Cerebellar nuclear complex (tissue), 1 donor: ENCODE data around the gene DDX1.

Source experiments
- DNase-seq, 2 experiments: peaks; one replicate each; lab custom pipeline; 2025; lab: John Stamatoyannopoulos, UW

Gene DDX1

DNA sequence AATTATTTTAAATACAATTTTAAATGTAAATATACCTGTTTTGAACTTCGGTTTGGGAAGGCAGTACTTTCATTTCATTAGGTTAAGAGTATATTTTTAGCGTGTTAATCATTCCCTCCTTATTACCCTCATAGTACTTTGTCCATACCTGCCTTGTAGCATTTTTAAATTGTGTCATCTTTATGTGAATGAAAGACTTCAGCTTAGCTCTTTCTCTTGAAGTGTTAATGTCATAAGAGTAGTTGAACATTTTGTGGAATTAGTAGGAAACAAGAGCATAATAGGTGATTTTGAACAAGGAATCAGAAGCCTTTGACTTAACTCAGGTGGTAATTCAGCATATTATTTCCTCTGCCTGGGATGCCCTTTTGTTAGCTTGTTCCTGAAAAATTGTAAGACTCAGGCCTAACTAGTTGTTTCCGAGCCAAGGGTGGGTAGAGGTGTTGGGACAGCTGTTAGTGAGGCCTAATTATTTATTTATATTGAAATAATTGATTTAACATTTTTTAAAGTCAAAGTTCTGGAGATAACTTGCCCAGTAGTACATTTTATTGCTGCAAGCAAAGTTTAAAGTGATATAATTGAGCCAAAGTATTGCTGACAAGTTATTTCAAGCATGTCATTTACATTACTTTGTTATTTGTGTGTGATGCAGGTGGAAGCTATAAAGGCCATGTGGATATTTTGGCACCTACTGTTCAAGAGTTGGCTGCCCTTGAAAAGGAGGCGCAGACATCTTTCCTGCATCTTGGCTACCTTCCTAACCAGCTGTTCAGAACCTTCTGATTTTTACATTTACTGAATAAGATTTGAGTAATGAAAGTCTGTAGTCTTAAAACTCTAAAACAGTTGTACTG is 38.7 kb downstream of the DDX1 start:
- DNase-seq = no peak

DNA sequence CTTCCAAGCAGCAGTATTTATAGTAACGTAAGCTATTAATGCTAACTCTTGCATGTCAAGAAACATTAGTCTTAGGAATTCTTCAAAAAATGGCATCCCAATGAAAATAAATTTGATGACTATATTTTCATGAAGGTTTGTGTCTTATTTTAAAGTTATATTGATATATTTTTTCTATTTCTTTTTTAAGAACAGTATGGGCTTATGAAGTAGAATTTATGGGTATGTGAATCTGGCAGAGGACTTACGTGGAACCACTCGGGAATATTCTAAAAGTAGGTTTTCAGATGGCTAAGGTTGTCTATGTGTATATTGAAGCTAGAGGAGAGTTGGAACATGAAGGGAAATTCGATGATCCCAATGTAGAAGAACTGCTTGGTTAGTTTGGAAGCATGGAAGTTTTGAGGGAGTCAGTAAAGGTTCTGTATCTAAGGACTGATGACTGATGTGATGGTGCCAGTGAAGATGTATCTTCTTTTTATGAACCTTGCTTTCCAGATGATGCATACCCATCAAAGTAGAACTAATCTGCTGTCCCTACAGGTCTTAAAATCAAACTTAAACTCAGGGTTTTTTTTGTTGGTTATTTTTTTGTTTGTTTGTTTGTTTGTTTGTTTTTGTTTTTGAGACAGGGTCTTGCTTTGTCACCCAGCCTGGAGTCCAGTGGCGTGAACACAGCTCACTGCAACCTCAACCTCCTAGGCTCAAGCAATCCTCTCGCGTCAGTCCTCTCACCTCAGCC is 39.5 kb downstream of the DDX1 start:
- DNase-seq = no peak

DNA sequence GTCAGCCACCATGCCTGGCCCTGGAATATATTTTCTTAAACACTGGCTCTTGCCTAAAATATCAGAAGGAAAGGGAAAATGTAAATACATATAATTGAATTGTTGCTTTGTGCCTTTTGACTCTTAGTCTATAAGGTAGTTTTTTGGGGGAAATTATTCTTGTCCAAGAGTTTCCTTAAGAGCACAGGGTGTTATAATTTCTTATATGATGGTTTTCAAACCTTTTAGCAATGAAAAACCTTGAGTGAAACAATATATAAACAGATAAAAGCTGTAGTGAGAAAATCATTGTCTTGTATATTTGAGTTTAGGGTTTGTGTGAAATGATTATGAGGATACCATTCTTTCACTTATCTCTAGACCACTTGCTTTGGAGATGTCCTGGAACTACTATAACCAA is 40.2 kb downstream of the DDX1 start:
- DNase-seq = no peak

DNA sequence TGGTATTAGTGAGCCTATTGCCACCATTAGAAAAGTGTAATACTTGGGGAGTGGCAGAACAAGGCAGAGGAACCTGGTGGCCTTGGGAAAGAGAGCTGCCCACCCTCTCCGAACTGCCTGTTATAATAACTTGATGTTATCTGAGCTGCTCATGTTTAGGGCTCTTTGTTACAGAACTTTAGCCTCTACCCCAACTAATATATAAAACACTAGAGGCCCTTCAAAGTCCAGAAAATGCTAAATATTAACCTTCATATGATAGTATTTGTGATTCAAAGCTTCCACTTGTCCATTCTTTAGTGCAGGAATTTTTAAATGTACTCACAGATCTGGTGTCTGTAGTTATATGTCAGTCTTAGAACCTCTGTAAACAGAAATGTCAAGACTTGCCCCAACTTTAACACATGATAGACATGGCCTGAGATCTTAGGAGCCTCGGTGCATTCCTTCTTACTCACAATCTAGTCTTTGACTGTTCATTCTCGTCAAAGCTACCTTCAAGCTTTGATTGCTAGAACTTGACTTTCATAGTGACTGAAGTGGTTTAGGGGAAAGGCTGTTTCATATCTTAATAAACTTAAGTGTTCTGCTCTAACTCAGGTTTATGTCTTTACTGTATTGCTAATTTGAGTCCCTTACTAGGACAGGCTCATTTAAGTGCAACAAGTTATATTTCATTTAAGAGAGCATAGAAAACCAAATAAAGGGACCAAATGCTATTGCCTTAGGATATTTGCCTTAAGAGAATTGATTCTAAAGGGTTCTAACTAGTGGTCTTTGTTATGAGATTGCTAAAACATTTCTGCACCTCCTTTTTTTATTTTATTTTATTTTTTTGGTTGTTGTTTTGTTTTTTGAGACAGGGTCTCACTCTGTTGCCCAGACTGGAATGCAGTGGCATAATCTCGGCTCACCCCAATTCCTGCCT is 41.6 kb downstream of the DDX1 start:
- DNase-seq = no peak

DNA sequence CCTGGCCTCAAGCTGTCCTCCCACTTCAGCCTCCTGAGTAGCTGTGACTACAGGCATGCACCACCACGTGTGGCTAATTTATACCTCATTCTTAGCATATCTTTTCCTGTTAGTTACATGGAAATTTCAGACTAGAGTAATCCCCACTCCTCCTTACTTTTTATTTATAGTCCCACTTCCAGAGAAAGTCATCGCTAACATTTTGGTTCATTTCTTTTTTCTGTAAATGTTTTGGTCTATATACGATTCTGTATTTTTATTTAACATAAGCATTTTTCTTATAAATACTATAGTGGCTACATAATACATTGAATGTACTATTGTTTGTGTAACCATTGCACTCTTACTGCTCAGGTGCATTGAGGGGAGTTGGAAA is 42.3 kb downstream of the DDX1 start:
- DNase-seq = no peak

DNA sequence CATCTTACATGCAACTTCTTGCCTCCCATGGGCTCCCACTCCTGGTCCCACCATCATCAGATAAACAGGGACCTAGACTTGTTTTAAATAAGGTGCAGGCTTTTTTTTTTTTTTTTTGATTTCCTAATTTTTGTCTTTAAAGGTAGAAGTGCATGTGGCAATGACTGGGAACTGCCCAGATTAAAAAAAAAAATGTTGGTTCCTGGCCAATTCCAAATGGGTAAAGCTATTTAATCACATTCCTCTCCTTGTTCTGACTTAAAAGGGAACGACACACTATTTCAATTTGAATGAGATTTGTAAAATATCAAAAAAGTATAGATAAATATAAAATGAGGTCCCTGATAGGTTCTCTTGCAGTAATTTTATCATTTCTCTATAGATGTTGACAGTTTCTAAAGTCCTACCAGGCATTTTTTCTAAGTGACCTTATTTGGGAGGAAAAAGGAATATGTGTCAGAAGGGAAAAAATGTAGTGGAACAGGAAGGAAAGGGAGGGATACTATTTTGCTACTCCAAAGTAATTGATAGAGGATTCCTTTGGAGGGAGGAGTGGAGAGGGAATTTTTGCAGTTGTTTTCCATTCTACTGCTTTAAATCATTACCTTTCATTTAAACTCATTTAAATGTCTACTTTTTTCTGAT is 43.3 kb downstream of the DDX1 start:
- no peak for DNase-seq

DNA sequence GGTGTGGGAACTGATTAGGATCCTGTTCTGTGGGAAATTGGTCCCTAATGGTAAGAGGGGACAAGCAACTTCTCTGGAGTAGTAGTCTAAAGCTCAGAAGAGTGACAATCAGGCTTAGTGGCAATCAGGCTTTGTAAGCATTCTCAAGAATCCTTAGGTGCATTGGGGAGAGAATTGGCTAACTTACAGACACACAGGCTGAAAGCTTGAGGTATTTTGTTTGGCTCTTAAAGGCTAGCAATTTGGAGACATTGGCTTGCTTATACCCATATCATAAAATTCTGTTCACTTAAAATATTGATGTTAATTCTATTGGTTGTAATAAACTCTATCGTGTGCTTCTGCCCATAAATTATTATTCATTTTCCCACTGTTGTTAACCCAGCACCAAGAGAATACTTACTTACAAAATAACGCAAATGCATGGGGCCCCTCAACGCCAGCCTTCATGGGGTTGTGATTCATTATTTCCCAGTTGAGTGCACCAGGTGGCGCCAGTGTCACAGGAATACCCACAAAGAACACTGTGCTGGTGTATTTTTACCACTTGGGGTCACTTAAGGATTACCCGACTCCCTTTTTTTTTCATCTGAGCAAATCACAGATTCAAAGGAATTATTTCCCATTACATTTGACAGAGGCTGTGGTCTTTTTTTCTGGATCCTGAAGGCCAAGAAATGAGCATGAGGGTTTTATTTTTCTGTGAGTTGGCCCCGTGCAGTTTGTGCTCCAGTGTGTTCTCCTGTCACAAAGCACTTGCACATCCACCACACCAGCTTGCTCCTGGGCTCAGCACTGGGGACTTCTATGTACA is 45.5 kb downstream of the DDX1 start:
- DNase-seq = peak in 1 of 2 experiments; percentile 35

DNA sequence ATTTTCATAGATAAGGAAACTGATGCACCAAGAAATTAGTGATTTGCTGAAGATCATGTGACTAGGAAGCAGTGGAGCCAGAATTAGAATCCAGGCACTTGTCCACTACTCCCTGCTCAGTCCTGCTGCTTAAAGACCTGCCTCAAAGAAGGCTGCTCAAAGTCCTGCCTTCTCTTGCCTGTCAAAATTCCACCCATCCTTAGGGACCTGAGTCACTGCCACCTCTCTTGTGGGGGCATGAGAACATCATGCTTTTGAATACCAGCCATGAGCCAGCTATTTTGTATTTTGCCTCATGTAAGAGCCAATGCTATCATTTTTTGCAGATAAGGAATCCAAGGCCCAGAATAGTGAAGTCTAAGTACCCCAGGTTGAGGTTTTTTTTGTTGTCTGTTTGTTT is 47.1 kb downstream of the DDX1 start:
- DNase-seq = no peak

DNA sequence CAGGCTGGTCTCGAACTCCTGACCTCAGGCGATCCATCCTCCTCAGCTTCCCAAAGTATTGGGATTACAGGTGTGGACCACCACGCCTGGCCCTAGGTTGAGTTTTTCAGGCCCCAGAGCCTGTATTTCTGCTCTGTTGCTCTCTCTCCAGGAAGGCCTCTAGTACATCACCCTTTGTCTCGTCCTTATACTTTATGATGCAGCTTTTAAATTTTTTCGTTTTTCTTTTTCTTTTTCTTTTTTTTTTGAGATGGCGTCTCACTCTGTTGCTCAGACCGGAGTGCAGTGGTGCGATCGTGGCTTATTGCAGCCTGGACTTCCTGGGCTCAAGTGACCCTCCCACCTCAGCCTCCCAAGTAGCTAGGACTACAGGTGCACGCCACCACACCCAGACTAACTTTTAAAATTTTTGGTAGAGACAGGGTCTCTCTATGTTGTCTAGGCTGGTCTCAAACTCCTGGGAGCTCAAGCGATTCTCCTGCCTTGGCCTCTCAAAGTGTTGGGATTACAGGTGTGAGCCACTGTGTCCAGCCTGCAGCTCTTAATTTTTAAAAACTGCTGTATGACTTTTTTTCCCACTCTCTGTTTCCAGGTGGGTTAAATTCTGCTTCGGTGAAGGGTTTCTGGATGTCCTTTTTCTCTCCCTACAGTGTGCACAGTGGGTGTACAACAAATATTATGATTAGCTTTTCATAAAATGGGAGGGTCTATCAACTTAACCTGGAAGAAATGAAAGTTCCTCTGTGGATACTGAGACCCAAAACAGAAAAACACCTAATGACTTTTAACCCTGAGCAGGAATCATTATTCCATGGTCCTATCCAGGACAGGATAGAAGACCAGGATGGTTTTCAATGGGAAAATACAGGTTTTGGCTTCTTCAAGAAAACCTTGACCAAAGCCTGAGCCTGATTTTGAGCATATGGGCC is 47.9 kb downstream of the DDX1 start:
- DNase-seq = no peak

DNA sequence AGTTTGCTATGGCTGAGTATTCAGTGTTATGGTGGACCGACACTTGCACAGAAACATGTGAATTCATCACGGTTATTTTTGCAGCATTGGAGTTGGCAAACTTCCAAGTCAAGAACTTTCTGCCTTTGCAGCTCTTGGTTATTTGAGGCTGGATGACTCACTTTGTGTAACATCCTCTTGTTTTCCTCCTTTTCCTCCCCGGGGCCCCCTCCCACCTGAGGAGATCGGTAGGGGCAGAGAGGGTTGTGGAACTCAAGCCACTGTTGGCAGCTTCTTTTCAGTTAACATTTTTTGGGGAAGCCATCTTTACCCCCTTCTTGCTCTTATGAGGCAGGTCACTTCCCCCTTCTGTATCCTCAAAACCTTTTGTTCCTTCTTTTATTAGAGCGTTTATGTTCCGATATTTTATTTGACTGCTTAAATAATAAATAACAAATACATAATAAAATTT is 48.6 kb downstream of the DDX1 start:
- DNase-seq = no peak

DNA sequence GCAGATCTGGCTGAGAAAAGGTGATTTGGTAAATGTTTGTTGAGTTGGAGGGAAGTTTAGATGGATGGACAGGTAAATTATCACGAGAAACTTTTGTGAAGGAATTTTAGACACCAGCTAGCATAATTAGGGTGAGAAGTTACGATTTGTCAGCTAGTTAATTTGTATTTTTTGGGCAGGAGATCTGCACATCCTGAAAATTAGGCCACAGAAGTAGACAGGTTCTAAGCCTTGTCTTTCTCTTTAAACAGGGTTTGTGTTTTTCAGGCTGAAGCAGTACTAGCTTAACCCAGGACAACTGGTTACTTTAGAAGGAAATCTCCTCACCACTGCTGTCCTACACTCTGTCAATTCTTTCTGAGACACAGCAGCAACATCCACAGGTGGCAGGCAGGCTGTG is 49.1 kb downstream of the DDX1 start:
- DNase-seq = no peak

DNA sequence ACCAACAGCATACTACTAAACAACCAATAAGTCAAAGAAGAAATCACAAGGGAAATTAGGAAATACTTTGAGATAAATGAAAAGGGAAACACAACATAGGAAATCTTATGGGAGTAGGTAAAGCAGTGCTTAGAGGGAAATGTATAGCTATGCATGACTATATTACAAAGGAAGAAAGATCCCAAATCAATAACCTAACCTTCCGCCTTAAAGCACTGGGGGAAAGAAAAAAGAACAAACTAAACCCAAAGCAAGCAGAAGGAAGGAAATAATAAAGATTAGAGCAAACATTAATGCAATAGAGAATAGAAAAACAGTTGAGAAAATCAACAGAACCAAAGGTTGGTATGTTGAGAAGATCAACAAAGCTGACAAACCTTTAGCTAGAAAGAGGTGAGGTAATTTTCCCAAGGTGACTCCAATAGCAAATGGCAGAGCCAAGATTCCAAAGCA is 49.9 kb downstream of the DDX1 start:
- DNase-seq = no peak

DNA sequence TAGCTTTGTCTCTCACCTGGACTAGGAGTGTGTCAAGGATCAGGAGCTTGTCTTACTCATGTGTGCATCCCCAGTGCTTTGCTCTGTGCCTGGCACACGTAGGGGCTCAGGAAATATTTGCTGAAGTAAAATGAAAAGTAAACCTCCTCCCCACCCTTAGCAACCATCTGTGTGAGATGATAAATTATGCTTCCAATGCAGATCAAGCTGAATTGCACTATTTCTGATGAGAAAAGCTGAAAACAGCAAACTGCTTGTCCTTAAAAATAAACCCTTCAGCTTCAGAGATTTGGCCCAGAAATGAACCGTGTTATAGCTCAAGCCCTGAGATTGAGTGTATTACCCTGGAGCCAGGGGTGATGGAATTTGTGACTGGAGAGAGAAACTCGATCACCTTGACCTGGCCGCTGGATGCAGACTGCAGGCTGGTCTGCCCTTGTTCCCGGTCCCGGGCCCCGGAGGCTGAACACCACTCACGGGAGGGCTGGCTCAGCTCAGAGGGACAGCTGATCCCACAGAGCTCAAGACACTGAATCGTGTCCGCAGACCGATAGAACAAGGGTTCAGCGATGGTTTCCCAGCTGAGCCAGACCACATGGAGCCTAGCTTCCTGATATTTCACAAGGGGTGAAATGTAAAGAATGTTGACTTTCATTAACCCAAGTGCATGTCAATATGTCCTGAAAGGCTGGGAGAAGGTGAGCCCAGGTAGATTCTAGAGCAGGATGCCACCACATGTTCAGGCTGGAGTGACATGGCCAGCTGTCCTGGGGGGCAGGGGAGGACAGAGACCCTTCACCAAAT is 50.5 kb downstream of the DDX1 start:
- DNase-seq = no peak

DNA sequence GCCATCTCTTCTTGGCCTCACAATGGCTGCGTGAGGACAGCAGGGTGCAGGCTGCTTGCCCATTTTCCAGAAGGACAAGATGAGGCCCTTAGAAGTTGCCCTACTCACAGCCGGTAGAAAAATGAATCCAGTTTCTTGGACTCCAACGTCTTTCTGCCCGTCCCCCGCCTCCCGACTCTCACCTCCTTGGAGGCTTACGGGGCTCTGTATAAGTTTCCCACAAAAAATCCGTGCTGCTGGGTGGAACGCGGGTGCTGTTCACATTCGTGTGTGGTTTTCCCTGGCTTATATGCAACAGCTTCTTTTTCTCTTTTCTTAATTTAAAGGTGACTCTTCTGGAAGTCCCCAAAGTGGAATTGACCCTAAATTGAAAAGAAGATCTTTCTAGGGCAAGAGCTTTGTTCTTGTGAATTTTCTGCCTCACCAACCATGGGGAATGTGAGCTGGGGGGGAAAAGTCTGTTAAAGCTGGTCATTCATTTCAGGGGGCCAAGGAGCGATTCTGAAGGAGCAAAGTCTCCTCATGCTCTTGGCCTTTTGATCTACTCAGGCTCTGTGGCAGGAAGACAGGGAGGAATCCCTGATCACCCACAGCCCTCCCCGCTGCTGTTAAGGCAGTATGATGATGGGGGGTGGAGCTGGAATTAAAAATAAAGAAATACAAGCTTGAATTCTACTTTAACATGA is 51.3 kb downstream of the DDX1 start:
- no peak for DNase-seq

DNA sequence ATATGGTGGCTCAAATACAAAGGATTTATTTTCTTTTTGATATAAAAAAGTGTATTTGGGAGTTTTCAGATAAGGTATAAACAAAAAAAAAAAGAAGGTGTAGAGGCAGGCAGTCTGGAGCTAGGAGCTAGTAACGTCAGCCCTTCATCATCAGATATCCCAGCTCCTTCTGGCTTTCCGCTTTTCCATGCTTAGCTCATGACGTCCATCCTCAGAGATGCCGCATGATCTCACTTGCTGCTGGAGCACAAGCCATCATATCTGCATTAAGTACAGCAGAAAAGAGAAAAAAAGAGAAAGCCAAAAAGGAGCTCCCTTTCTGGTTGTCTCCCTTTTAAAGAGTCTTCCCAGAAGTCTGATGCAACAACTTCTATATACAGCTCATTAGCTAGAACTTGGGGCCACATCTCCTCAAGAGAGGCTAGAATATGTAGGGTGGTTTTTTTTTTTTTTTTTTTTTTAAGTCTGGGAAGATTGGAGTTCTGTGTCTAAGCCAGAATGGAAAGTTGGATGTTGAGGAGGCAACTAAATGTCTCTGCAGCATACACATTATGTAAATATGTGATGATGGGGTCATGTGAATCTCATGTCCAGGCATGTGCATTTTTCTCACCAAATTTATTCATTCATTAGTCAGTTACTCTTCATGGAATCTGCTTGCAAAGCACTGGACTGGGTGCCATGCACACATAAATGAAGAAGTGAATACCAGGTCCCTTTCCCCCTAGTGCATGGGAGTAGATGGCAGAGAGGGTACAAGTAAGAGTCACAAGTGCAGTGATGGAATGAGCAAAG is 52.3 kb downstream of the DDX1 start:
- no peak for DNase-seq

DNA sequence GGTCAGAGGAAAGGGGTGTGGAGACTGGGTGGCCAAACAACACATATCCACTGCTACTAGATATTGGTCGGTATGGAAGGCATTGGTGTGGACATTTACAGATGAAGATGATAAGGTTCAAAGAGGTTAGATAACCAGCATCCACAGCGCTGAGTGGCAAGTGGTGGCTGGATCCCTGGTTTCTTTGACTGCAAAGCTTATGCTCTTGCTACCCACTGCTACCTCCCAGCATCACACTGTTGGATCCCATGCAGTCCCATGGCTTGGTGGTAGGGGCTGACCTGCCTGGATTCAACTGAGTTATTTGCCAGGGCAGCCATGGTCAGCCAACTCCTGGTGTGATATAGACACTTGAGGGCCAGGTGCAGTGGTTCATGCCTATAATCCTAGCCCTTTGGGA is 53.6 kb downstream of the DDX1 start:
- no peak for DNase-seq

DNA sequence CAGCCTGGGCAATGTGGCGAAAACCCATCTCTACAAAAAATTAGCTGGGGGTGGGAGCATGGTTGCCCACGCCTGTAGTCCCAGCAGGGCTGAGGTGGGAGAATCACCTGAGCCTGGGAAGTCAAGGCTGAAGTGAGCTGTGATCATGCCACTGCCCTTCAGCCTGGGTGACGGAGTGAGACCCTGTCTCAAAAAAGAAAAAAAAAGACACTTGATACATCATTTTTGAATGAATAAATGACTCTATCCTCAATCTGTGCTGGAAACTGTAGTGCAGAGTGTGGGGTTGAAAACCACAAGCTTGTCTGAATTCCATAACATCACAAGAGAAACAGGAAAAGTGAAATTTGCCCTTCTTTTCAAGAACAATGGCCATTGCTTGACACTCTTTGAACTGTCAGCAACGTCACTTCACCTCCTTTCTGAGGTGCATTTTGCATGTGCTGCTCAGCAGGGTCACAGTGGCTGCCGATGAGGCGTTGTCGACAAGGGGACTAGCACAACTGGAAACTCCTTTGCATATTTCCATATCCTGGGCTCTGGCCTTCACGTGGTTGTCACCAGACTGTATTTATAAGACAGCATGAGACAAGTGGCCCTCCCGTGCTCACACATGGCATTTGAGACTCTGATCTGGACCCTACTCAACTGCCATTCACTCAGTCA is 54.2 kb downstream of the DDX1 start:
- DNase-seq = no peak
